ENCODE results near the gene ZNF608. TPM values are rescaled to one million over a fixed set of nuclear protein-coding genes. Genes with fewer than 3 reads are reported as not detected.

ZNF608 gene
- total RNA-seq = 4.8 and 11.0 TPM in 2 replicates

GRCh38 chr5:124745928-124746915 lies at the start of gene ZNF608:
Gene ZNF608, minus strand, starts transcription at chr5:124746639. Its CDS starts 1,650 bp downstream, at chr5:124744989.

